Measurements from ENCODE around the gene GID8.

The GID8 gene

GRCh38 chr20:62982124-62983075 is 44.5 kb downstream of the GID8 start:
- no peak for TF ChIP-seq CTCF (conservative IDR thresholded peaks at IDR 0.05)
- no peak overlapping the region for H3K27ac ChIP-seq

- TF ChIP-seq CTCF (conservative IDR thresholded peaks at IDR 0.05) = no peak
- H3K27ac ChIP-seq = no peak overlapping the region
These were observed 45.3 kb downstream of the GID8 start for GRCh38 chr20:62983210-62983609.

- no peak for TF ChIP-seq CTCF (conservative IDR thresholded peaks at IDR 0.05)
- no peak overlapping the region for H3K27ac ChIP-seq
These were observed 46.9 kb downstream of the GID8 start for GRCh38 chr20:62984666-62985443.

GRCh38 chr20:62985444-62985778 is 47.5 kb downstream of the GID8 start:
- TF ChIP-seq CTCF (conservative IDR thresholded peaks at IDR 0.05) = no peak
- no peak overlapping the region for H3K27ac ChIP-seq

GRCh38 chr20:62986257-62986800 is 48.4 kb downstream of the GID8 start:
- H3K27ac ChIP-seq = no peak overlapping the region
- TF ChIP-seq CTCF (conservative IDR thresholded peaks at IDR 0.05) = no peak

- no peak for TF ChIP-seq CTCF (conservative IDR thresholded peaks at IDR 0.05)
- no peak overlapping the region for H3K27ac ChIP-seq
These were observed 49.2 kb downstream of the GID8 start for GRCh38 chr20:62987114-62987513.

GRCh38 chr20:62989201-62989601 is 51.3 kb downstream of the GID8 start:
- no peak for TF ChIP-seq CTCF (conservative IDR thresholded peaks at IDR 0.05)
- H3K27ac ChIP-seq = no peak overlapping the region
